HEK293 (cell line): ENCODE measurements around the gene DUSP18.

ENCODE experiments used
- BCL11B ChIP-seq: fragments of 450-650 bp; formaldehyde crosslinking; IDR thresholded peaks from 2 replicates; pipeline ENCODE4 v1.5.1; 2016; ENCODE audit warnings: low read depth, missing biosample characterization, missing genetic modification characterization
- GLI4 ChIP-seq: fragments of 450-650 bp; formaldehyde crosslinking; IDR thresholded peaks from 2 replicates; pipeline ENCODE4 v1.5.1; 2016; ENCODE audit warnings: missing biosample characterization, missing genetic modification characterization
- HIC1 ChIP-seq: fragments of 450-650 bp; formaldehyde crosslinking; IDR thresholded peaks from 2 replicates; pipeline ENCODE4 v1.5.1; 2016; ENCODE audit warnings: missing biosample characterization, missing genetic modification characterization
- HOXD13 ChIP-seq: sonication (generic); formaldehyde crosslinking; IDR thresholded peaks from 2 replicates; pipeline ENCODE4 v1.8.0; 2022; ENCODE audit warnings: missing genetic modification reagents, borderline replicate concordance
- MYNN ChIP-seq: fragments of 450-650 bp; formaldehyde crosslinking; IDR thresholded peaks from 2 replicates; pipeline ENCODE4 v1.5.1; 2016; ENCODE audit warnings: missing biosample characterization, missing genetic modification characterization, borderline replicate concordance
- OSR2 ChIP-seq: fragments of 450-650 bp; formaldehyde crosslinking; IDR thresholded peaks from 2 replicates; pipeline ENCODE4 v1.5.1; 2016; ENCODE audit warnings: missing biosample characterization, missing genetic modification characterization
- PRDM1 ChIP-seq: fragments of 450-650 bp; formaldehyde crosslinking; IDR thresholded peaks from 2 replicates; pipeline ENCODE4; 2016; ENCODE audit warnings: missing biosample characterization, missing genetic modification characterization
- PRDM2 ChIP-seq: fragments of 450-650 bp; formaldehyde crosslinking; IDR thresholded peaks from 2 replicates; pipeline ENCODE4 v1.5.1; 2016; ENCODE audit warnings: missing biosample characterization, missing genetic modification characterization, borderline replicate concordance
- PRDM6 ChIP-seq: fragments of 450-650 bp; formaldehyde crosslinking; IDR thresholded peaks from 2 replicates; pipeline ENCODE4 v1.5.1; 2017; ENCODE audit warnings: missing biosample characterization, missing genetic modification characterization
- REPIN1 ChIP-seq: fragments of 450-650 bp; formaldehyde crosslinking; IDR thresholded peaks from 2 replicates; pipeline ENCODE4 v1.5.1; 2017; ENCODE audit warnings: missing biosample characterization, missing genetic modification characterization, low read depth
- ZBTB1 ChIP-seq: fragments of 450-650 bp; formaldehyde crosslinking; IDR thresholded peaks from 2 replicates; pipeline ENCODE4 v1.5.1; 2016; ENCODE audit warnings: missing biosample characterization, missing genetic modification characterization
- ZBTB20 ChIP-seq: fragments of 450-650 bp; formaldehyde crosslinking; IDR thresholded peaks from 2 replicates; pipeline ENCODE4 v1.5.1; 2016; ENCODE audit warnings: missing biosample characterization, missing genetic modification characterization
- ZBTB26 ChIP-seq: fragments of 450-650 bp; formaldehyde crosslinking; optimal IDR thresholded peaks from 2 replicates; pipeline ENCODE3; 2016; ENCODE audit warnings: missing biosample characterization, mild to moderate bottlenecking, missing genetic modification characterization
- ZEB2 ChIP-seq: fragments of 450-650 bp; formaldehyde crosslinking; IDR thresholded peaks from 2 replicates; pipeline ENCODE4 v1.5.1; 2016; ENCODE audit warnings: missing biosample characterization, missing genetic modification characterization
- ZNF202 ChIP-seq: fragments of 450-650 bp; formaldehyde crosslinking; IDR thresholded peaks from 2 replicates; pipeline ENCODE4 v1.5.1; 2016; ENCODE audit warnings: missing biosample characterization, missing genetic modification characterization, borderline replicate concordance
- ZNF214 ChIP-seq: fragments of 450-650 bp; formaldehyde crosslinking; IDR thresholded peaks from 2 replicates; pipeline ENCODE4 v1.5.1; 2017; ENCODE audit warnings: missing biosample characterization, mild to moderate bottlenecking, missing genetic modification characterization, borderline replicate concordance
- ZNF266 ChIP-seq: fragments of 450-650 bp; formaldehyde crosslinking; IDR thresholded peaks from 2 replicates; pipeline ENCODE4 v1.5.1; 2016; ENCODE audit warnings: missing biosample characterization, missing genetic modification characterization, low read depth
- ZNF302 ChIP-seq: fragments of 450-650 bp; formaldehyde crosslinking; IDR thresholded peaks from 2 replicates; pipeline ENCODE4 v1.5.1; 2016; ENCODE audit warnings: missing biosample characterization, missing genetic modification characterization, low read depth
- ZNF311 ChIP-seq: fragments of 450-650 bp; formaldehyde crosslinking; IDR thresholded peaks from 2 replicates; pipeline ENCODE4 v1.5.1; 2017; ENCODE audit warnings: missing biosample characterization, missing genetic modification characterization, borderline replicate concordance
- ZNF449 ChIP-seq: fragments of 450-650 bp; formaldehyde crosslinking; IDR thresholded peaks from 2 replicates; pipeline ENCODE4 v1.5.1; 2017; ENCODE audit warnings: missing biosample characterization, mild to moderate bottlenecking, missing genetic modification characterization, moderate library complexity
- ZNF529 ChIP-seq: fragments of 450-650 bp; formaldehyde crosslinking; IDR thresholded peaks from 2 replicates; pipeline ENCODE4 v1.5.1; 2017; ENCODE audit warnings: missing genetic modification characterization, missing biosample characterization; ENCODE audit not compliant: insufficient replicate concordance
- ZNF660 ChIP-seq: fragments of 450-650 bp; IDR thresholded peaks from 2 replicates; pipeline ENCODE4 v1.5.1; 2018; ENCODE audit warnings: missing biosample characterization, mild to moderate bottlenecking, missing genetic modification characterization
- ZNF791 ChIP-seq: fragments of 450-650 bp; formaldehyde crosslinking; IDR thresholded peaks from 2 replicates; pipeline ENCODE4 v1.5.1; 2016; ENCODE audit warnings: missing biosample characterization, missing genetic modification characterization
- ZSCAN16 ChIP-seq: fragments of 450-650 bp; formaldehyde crosslinking; IDR thresholded peaks from 2 replicates; pipeline ENCODE4 v1.5.1; 2016; ENCODE audit warnings: missing biosample characterization, missing genetic modification characterization
- ZSCAN5A ChIP-seq: fragments of 450-650 bp; formaldehyde crosslinking; IDR thresholded peaks from 2 replicates; pipeline ENCODE4 v1.5.1; 2016; ENCODE audit warnings: missing biosample characterization, missing genetic modification characterization

The DUSP18 gene

GRCh38 chr22:30634471-30635233, 33.0 kb downstream of the DUSP18 start (continued):
- TF ChIP-seq PRDM2 (tag by site-specific recombination): no peak
- no peak for TF ChIP-seq ZNF202 (tag by site-specific recombination)
- TF ChIP-seq REPIN1 (tag by site-specific recombination): no peak
- no peak for TF ChIP-seq ZNF449 (tag by site-specific recombination)
- peak; percentile 97 for TF ChIP-seq ZBTB20 (tag by site-specific recombination)
- TF ChIP-seq ZNF311 (tag by site-specific recombination): no peak
- no peak for TF ChIP-seq GLI4
- TF ChIP-seq HOXD13 (CRISPR knock-in tag): no peak
- no peak for TF ChIP-seq ZSCAN5A (tag by site-specific recombination)
- TF ChIP-seq ZBTB1 (tag by site-specific recombination): no peak
- TF ChIP-seq BCL11B (tag by site-specific recombination): no peak
- TF ChIP-seq ZNF660 (tag by site-specific recombination): peak; percentile 68
- TF ChIP-seq ZEB2 (tag by site-specific recombination): peak; percentile 79
- no peak for TF ChIP-seq ZNF266
- TF ChIP-seq ZNF214 (tag by site-specific recombination): no peak
- no peak for TF ChIP-seq ZBTB26 (tag by site-specific recombination)
- TF ChIP-seq OSR2: no peak
- TF ChIP-seq ZNF302 (tag by site-specific recombination): no peak
- peak; percentile 61 for TF ChIP-seq HIC1 (tag by site-specific recombination)
- no peak for TF ChIP-seq ZNF529 (tag by site-specific recombination)
- TF ChIP-seq PRDM1: no peak
- no peak for TF ChIP-seq MYNN (tag by site-specific recombination)
- TF ChIP-seq ZNF791: no peak
- TF ChIP-seq PRDM6 (tag by site-specific recombination): no peak
- TF ChIP-seq ZSCAN16 (tag by site-specific recombination): no peak
